IMR-90 (cell line): ENCODE measurements around the gene CELA3A. TPM values are rescaled to one million over a fixed set of nuclear protein-coding genes. Genes with fewer than 3 reads are reported as not detected.

Experiments
- ATAC-seq: fragments of 200-7000 bp; cut with Tn5 transposase; 2 replicates; pipeline ENCODE4 v1.9.1; 2020; ENCODE audit warnings: low read depth, mild to moderate bottlenecking, moderate library complexity
- BruUV-seq: library from RNA; stranded (reverse); fragments of 400-500 nt; replicated peaks from 2 replicates; lab custom pipeline; 2021; lab: Mats Ljungman, UMichigan
- CTCF ChIA-PET: fragments of 300-600 bp; formaldehyde crosslinking; extraction: SDS; loops from one replicate; lab custom pipeline; 2021; ENCODE audit warnings: antibody characterized with exemption; lab: Yijun Ruan, JAX
- POLR2A ChIA-PET: fragments of 300-600 bp; sonication (Branson Sonifier 250); formaldehyde crosslinking; loops from one replicate; lab custom pipeline; 2022; ENCODE audit warnings: antibody characterized with exemption; ENCODE audit not compliant: unreplicated experiment; lab: Charles Lee
- DNase-seq: peaks from one replicate; pipeline ENCODE4 v3.0.0; 2013
- H2AFZ ChIP-seq: replicated peaks from 2 replicates; pipeline ENCODE3; 2013; ENCODE audit warnings: low read length, mild to moderate bottlenecking; ENCODE audit not compliant: poor library complexity
- H2AK5ac ChIP-seq: 2 replicates; pipeline ENCODE4 v1.6.1; 2013; ENCODE audit warnings: low read depth, low read length, inconsistent platforms
- H2AK9ac ChIP-seq: replicated peaks from 2 replicates; pipeline ENCODE3; 2013; ENCODE audit warnings: mild to moderate bottlenecking, low read depth, low read length, moderate library complexity; ENCODE audit not compliant: poor library complexity
- H2BK120ac ChIP-seq: 2 replicates; pipeline ENCODE4 v1.6.1; 2013; ENCODE audit warnings: low read depth, low read length, inconsistent platforms
- H2BK15ac ChIP-seq: 3 replicates; pipeline ENCODE4 v1.6.1; 2013; ENCODE audit warnings: low read depth, low read length, inconsistent platforms
- H2BK20ac ChIP-seq: 2 replicates; pipeline ENCODE4 v1.6.1; 2013; ENCODE audit warnings: low read depth, mild to moderate bottlenecking, inconsistent platforms, low read length, moderate library complexity
- H2BK5ac ChIP-seq: 2 replicates; pipeline ENCODE4 v1.6.1; 2013; ENCODE audit warnings: mild to moderate bottlenecking, low read depth, low read length, inconsistent platforms; ENCODE audit not compliant: poor library complexity, severe bottlenecking
- H3K14ac ChIP-seq: replicated peaks from 2 replicates; pipeline ENCODE4 v1.6.1; 2013; ENCODE audit warnings: low read depth, low read length, inconsistent platforms
- H3K18ac ChIP-seq: 2 replicates; pipeline ENCODE4 v1.6.1; 2013; ENCODE audit warnings: low read depth, low read length, control low read depth
- H3K23ac ChIP-seq: 2 replicates; pipeline ENCODE4 v1.6.1; 2013; ENCODE audit warnings: low read depth, low read length, inconsistent platforms
- H3K27ac ChIP-seq: 2 replicates; pipeline ENCODE4 v1.5.1; 2013; ENCODE audit warnings: mild to moderate bottlenecking, control low read depth, low read length; ENCODE audit not compliant: insufficient read depth
- H3K27me3 ChIP-seq: 2 replicates; pipeline ENCODE4 v1.6.1; 2013; ENCODE audit warnings: low read length; ENCODE audit not compliant: control insufficient read depth, insufficient read depth
- H3K36me3 ChIP-seq: 2 replicates; pipeline ENCODE4 v1.6.1; 2013; ENCODE audit warnings: low read length, mixed read lengths; ENCODE audit not compliant: control insufficient read depth, insufficient read depth
- H3K4ac ChIP-seq: 2 replicates; pipeline ENCODE4 v1.6.1; 2013; ENCODE audit warnings: low read depth, low read length, inconsistent platforms
- H3K4me1 ChIP-seq: 2 replicates; pipeline ENCODE4 v1.6.1; 2013; ENCODE audit warnings: low read length, mixed read lengths; ENCODE audit not compliant: control insufficient read depth, insufficient read depth
- H3K4me2 ChIP-seq: 2 replicates; pipeline ENCODE4 v1.6.1; 2013; ENCODE audit warnings: low read depth, mild to moderate bottlenecking, control low read depth, low read length, moderate library complexity
- H3K4me3 ChIP-seq: 2 replicates; pipeline ENCODE4 v1.5.1; 2013; ENCODE audit warnings: low read depth, mild to moderate bottlenecking, control low read depth, low read length, moderate library complexity; ENCODE audit not compliant: insufficient read depth
- H3K56ac ChIP-seq: 2 replicates; pipeline ENCODE4 v1.6.1; 2013; ENCODE audit warnings: low read length, inconsistent platforms; ENCODE audit not compliant: insufficient read depth; ENCODE audit errors: extremely low read depth
- H3K79me1 ChIP-seq, 2 experiments: 2 replicates each; pipeline ENCODE4 v1.6.1; 2013; ENCODE audit warnings: low read length in 2 of 2, inconsistent platforms in 1 of 2, low read depth in 1 of 2
- H3K9ac ChIP-seq: 2 replicates; pipeline ENCODE4 v1.6.1; 2013; ENCODE audit warnings: low read depth, low read length, control low read depth
- H3K9me1 ChIP-seq: 2 replicates; pipeline ENCODE4 v1.6.1; 2013; ENCODE audit warnings: low read length, inconsistent platforms; ENCODE audit not compliant: insufficient read depth
- H3K9me3 ChIP-seq: 2 replicates; pipeline ENCODE4 v1.6.1; 2013; ENCODE audit warnings: low read length; ENCODE audit not compliant: control insufficient read depth, insufficient read depth
- H4K20me1 ChIP-seq: 2 replicates; pipeline ENCODE4 v1.6.1; 2013; ENCODE audit warnings: low read length, inconsistent platforms; ENCODE audit not compliant: insufficient read depth
- H4K5ac ChIP-seq: 2 replicates; pipeline ENCODE4 v1.6.1; 2013; ENCODE audit warnings: mild to moderate bottlenecking, low read depth, low read length, control low read depth
- H4K8ac ChIP-seq, 2 experiments: 2 replicates each; pipeline ENCODE4 v1.6.1; 2013; ENCODE audit warnings: low read depth in 2 of 2, low read length in 2 of 2, control low read depth in 1 of 2, inconsistent platforms in 1 of 2
- H4K91ac ChIP-seq: 2 replicates; pipeline ENCODE4 v1.6.1; 2013; ENCODE audit warnings: low read depth, low read length, inconsistent platforms; ENCODE audit not compliant: insufficient read depth
- BHLHE40 ChIP-seq: fragments of 150-350 bp; IDR thresholded peaks from 2 replicates; pipeline ENCODE4 v1.6.1; 2016; ENCODE audit warnings: mild to moderate bottlenecking, low read depth, low read length
- CEBPB ChIP-seq: IDR thresholded peaks from 2 replicates; pipeline ENCODE4 v1.6.1; 2012; ENCODE audit warnings: low read depth, low read length, improper control_type of control experiment
- CHD1 ChIP-seq: IDR thresholded peaks from 2 replicates; pipeline ENCODE4 v1.6.1; 2012; ENCODE audit warnings: low read depth, low read length, improper control_type of control experiment
- MAFK ChIP-seq: IDR thresholded peaks from 2 replicates; pipeline ENCODE4 v1.6.1; 2012; ENCODE audit warnings: low read depth, low read length, improper control_type of control experiment
- MXI1 ChIP-seq: IDR thresholded peaks from 2 replicates; pipeline ENCODE4 v1.6.1; 2012; ENCODE audit warnings: low read depth, mild to moderate bottlenecking, low read length, moderate library complexity, borderline replicate concordance
- POLR2A ChIP-seq: IDR thresholded peaks from 2 replicates; pipeline ENCODE4 v1.6.1; 2012; ENCODE audit warnings: mild to moderate bottlenecking, low read depth, low read length
- RAD21 ChIP-seq: IDR thresholded peaks from 2 replicates; pipeline ENCODE4 v1.6.1; 2012; ENCODE audit warnings: low read length, improper control_type of control experiment
- RCOR1 ChIP-seq: IDR thresholded peaks from 2 replicates; pipeline ENCODE4 v1.6.1; 2012; ENCODE audit warnings: mild to moderate bottlenecking, low read length, improper control_type of control experiment; ENCODE audit not compliant: insufficient replicate concordance
- WGBS, 2 experiments: methylation state at CpG; one replicate each; pipeline versions ENCODE4 v1.1.5 to v1.1.7; 2013; ENCODE audit warnings: missing lambda C conversion rate in 2 of 2; ENCODE audit not compliant: insufficient read length in 1 of 2; ENCODE audit errors: extremely low coverage in 2 of 2; 5-methylcytosine and 5-hydroxymethylcytosine counted together
- dilution Hi-C: fragments of 300-500 bp; cut with HindIII; formaldehyde crosslinking; loops from one replicate; pipeline ENCODE4 v1.14.3; 2018; ENCODE audit warnings: low sequenced_read_pairs; ENCODE audit not compliant: unreplicated experiment
- in situ Hi-C: fragments of 300-500 bp; cut with MboI; formaldehyde crosslinking; loops from 3 replicates; pipeline ENCODE4 v1.14.3; 2019; ENCODE audit warnings: low sequenced_read_pairs, inconsistent platforms, mixed read lengths
- intact Hi-C: fragments of 100-400 bp; cut with micrococcal nuclease; formaldehyde crosslinking; loops from 2 replicates; pipeline ENCODE4 v1.10.0; 2022
- polyA plus RNA-seq, 3 experiments: library from polyadenylated mRNA; depleted of rRNA; stranded (reverse); fragments of >200 nt; gene quantifications; 2 replicates each; pipeline ENCODE4 v1.2.3, GENCODE V29; 2012; ENCODE audit warnings: low replicate concordance in 1 of 3
- total RNA-seq: library from RNA; depleted of rRNA; stranded (reverse); fragments of >200 nt; gene quantifications from 2 replicates; pipeline ENCODE4 v1.2.3, GENCODE V29; 2012

CELA3A gene
- total and polyA plus RNA-seq, 2 of the 4 experiments (the other 2 are of a cell fraction), result not detected

DNA sequence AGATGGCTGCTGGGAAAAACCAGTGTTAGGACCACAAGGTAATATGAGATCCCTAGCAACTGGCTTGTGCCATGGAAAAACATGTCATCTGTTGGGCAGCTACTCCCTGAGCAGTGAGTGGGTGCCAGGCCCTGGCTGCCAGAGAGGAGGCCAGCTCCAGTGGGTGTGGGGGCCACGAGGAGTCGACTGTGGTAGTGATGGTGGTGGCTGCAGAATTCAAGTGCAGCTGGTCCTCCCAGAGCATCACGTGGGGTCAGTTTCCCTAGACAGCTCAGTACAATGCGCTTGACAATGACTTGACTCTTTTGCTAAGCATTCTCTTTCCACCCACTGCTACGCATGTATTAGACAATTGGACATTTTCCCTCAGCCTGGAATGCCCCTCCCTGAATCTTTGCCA is 36.6 kb downstream of the CELA3A start:
- ATAC-seq (no peak), DNase-seq (no peak)
- Histone ChIP-seq H3K4me3 (no peak overlapping the region), H2AK5ac (no peak overlapping the region), H4K91ac (no peak overlapping the region), H3K18ac (no peak overlapping the region), H4K8ac (no peak overlapping the region), H3K9me1 (0 out of 2 replicates have a peak, but pooled peaks cover 3% of the 10 kb centered on the region), H2BK120ac (no peak overlapping the region), H3K79me1 (no peaks in the 10 kb centered on the region), H2AFZ (no peak overlapping the region), H3K36me3 (no peaks in the 10 kb centered on the region), H3K14ac (no peak overlapping the region), H3K56ac (no peak overlapping the region), H3K27ac (no peak overlapping the region), H4K5ac (no peak overlapping the region), H3K9me3 (no peaks in the 10 kb centered on the region), H3K27me3 (no peaks in the 10 kb centered on the region), H3K4me1 (peaks cover 4% of the 10 kb centered on the region; the same call in 1 of the 2 replicates), H2BK20ac (no peak overlapping the region), H2AK9ac (no peak overlapping the region), H3K23ac (no peak overlapping the region), H2BK15ac (no peak overlapping the region), H3K9ac (no peak overlapping the region), H3K4me2 (no peak overlapping the region), H2BK5ac (no peak overlapping the region), H4K20me1 (no peaks in the 10 kb centered on the region), H3K4ac (no peak overlapping the region)
- CTCF ChIA-PET, result interaction anchor here (1.0 kb wide), 1 partner anchor 15 kb away, joined by 3 read pairs; no protein-coding TSS in a partner anchor
- WGBS, 2 experiments, result 90% methylated on average over 2 of the region's 5 CpGs; no CpG with 5 or more reads in 1 of the 2 experiments
- POLR2A ChIA-PET, result no interaction called here
- in situ Hi-C loops, result no loop called here
- intact Hi-C loops, result no loop called here
- dilution Hi-C loops, result no loop called here
- TF ChIP-seq RCOR1 (no peak), MXI1 (no peak), POLR2A (no peak), BHLHE40 (no peak), MAFK (no peak), RAD21 (no peak), CEBPB (no peak), CHD1 (no peak)
- BruUV-seq, result no TSS peak
